DND-41 (cell line): ENCODE results near the gene FGF12.

Experiments used
- EZH2 ChIP-seq: IDR thresholded peaks from 3 replicates; pipeline ENCODE4 v1.6.1; 2012; ENCODE audit warnings: borderline replicate concordance, low read depth, mild to moderate bottlenecking, moderate library complexity, low read length, inconsistent platforms; ENCODE audit not compliant: severe bottlenecking
- TF ChIP-seq, protein P1 (sequence below): IDR thresholded peaks from 2 replicates; pipeline ENCODE4 v1.5.1; 2012; ENCODE audit warnings: borderline replicate concordance, low read length, moderate library complexity, mild to moderate bottlenecking; ENCODE audit not compliant: poor library complexity, severe bottlenecking; ENCODE audit errors: extremely low read depth

DNA sequence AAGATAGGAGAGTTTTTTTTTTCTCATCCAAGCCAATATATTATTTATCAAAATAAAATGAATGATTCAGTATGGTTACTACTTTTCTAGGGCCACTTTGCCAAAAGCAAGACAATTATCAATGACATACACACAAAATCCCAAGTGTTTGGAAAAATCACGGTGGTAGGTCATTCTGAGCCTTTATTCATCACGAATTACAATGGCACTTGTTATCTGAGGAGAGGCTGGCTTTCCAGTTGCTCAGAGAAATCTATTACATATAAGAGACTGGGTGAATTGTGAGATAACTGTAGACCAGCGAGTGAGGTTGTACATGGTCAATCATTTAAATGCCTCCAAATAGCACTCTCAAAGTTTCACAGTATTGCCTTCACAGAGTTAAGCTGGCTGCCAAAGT is 20.4 kb upstream of the FGF12 start:
- TF ChIP-seq, protein P1, sequence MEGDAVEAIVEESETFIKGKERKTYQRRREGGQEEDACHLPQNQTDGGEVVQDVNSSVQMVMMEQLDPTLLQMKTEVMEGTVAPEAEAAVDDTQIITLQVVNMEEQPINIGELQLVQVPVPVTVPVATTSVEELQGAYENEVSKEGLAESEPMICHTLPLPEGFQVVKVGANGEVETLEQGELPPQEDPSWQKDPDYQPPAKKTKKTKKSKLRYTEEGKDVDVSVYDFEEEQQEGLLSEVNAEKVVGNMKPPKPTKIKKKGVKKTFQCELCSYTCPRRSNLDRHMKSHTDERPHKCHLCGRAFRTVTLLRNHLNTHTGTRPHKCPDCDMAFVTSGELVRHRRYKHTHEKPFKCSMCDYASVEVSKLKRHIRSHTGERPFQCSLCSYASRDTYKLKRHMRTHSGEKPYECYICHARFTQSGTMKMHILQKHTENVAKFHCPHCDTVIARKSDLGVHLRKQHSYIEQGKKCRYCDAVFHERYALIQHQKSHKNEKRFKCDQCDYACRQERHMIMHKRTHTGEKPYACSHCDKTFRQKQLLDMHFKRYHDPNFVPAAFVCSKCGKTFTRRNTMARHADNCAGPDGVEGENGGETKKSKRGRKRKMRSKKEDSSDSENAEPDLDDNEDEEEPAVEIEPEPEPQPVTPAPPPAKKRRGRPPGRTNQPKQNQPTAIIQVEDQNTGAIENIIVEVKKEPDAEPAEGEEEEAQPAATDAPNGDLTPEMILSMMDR = no peak
- TF ChIP-seq EZH2 = no peak
